Natural killer cell (primary cell): ENCODE results near the gene TLK1. TPM values are rescaled to one million over a fixed set of nuclear protein-coding genes. Genes with fewer than 3 reads are reported as not detected.

ENCODE experiments used
- ATAC-seq, 3 donors: fragments of 150-1000 bp in 2 of 3; fragments of 200-7000 bp in 1 of 3; cut with Tn5 transposase; 1 replicate in 1 of 3; 2 replicates in 2 of 3; pipeline ENCODE4 v1.10.0; 2021; ENCODE audit warnings: mild to moderate bottlenecking in 2 of 3, moderate library complexity in 2 of 3
- DNase-seq, 2 donors: peaks; one replicate each; pipeline versions ENCODE4 v3.0.0 to v3.0.0-alpha.2; 2013 to 2021; ENCODE audit warnings: mixed read lengths in 1 of 2
- H3K27ac ChIP-seq: one replicate; pipeline ENCODE4 v1.5.1; 2013; ENCODE audit warnings: mild to moderate bottlenecking, low read length
- H3K27me3 ChIP-seq: one replicate; pipeline ENCODE4 v1.6.1; 2013; ENCODE audit warnings: low read length; ENCODE audit not compliant: control insufficient read depth, insufficient read depth
- H3K36me3 ChIP-seq: one replicate; pipeline ENCODE4 v1.6.1; 2013; ENCODE audit warnings: low read length; ENCODE audit not compliant: control insufficient read depth, insufficient read depth
- H3K4me1 ChIP-seq: one replicate; pipeline ENCODE4 v1.6.1; 2013; ENCODE audit warnings: low read length; ENCODE audit not compliant: control insufficient read depth, insufficient read depth
- H3K4me3 ChIP-seq: one replicate; pipeline ENCODE4 v1.5.1; 2013; ENCODE audit warnings: low read length
- H3K9me3 ChIP-seq: one replicate; pipeline ENCODE4 v1.6.1; 2013; ENCODE audit warnings: low read length; ENCODE audit not compliant: control insufficient read depth, insufficient read depth
- H3K27ac Mint-ChIP-seq, 2 donors: one replicate each; pipeline ENCODE4 v1.8.0; 2022; ENCODE audit warnings: mild to moderate bottlenecking in 2 of 2, mixed read lengths in 2 of 2, moderate library complexity in 1 of 2
- H3K27me3 Mint-ChIP-seq, 2 donors: one replicate each; pipeline ENCODE4 v1.8.0; 2022; ENCODE audit warnings: low read depth in 2 of 2, mixed read lengths in 2 of 2
- H3K36me3 Mint-ChIP-seq: one replicate; pipeline ENCODE4 v1.8.0; 2022; ENCODE audit warnings: mixed read lengths
- H3K4me1 Mint-ChIP-seq, 2 donors: one replicate each; pipeline ENCODE4 v1.8.0; 2022; ENCODE audit warnings: mixed read lengths in 2 of 2
- H3K4me3 Mint-ChIP-seq: one replicate; pipeline ENCODE4 v1.8.0; 2022; ENCODE audit warnings: mild to moderate bottlenecking, moderate library complexity, mixed read lengths
- H3K9me3 Mint-ChIP-seq, 2 donors: one replicate each; pipeline ENCODE4 v1.8.0; 2022; ENCODE audit warnings: mixed read lengths in 2 of 2
- CTCF ChIP-seq: fragments of 200-600 bp; IDR thresholded peaks from one replicate; pipeline ENCODE4 v1.8.0; 2022; ENCODE audit warnings: antibody characterized with exemption
- WGBS: methylation state at CpG from one replicate; pipeline ENCODE4 v1.1.7; 2013; ENCODE audit warnings: missing lambda C conversion rate; ENCODE audit not compliant: insufficient coverage; 5-methylcytosine and 5-hydroxymethylcytosine counted together
- intact Hi-C: fragments of 100-400 bp; cut with micrococcal nuclease; formaldehyde crosslinking; loops from one replicate; pipeline ENCODE4 v1.14.2; 2022
- total RNA-seq, 4 donors: library from RNA; stranded (reverse); fragments of 120-200 nt in 1 of 4; gene quantifications; one replicate each; pipeline versions ENCODE4 v1.2.3 to v1.2.4, GENCODE V29; 2013 to 2022

TLK1 gene
- total RNA-seq, 3 donors from 2014 or later (not counting 1 experiment from before 2014, with no cell fraction given), result 90.9 to 101 (median 91.2) TPM

GRCh38 chr2:171200469-171200868 is 39.8 kb upstream of the TLK1 start:
- 95% methylated on average over 1 of the region's 1 CpG for WGBS
- H3K4me1 Mint-ChIP-seq, result no peaks in the 10 kb centered on the region
- no peaks in the 10 kb centered on the region for H3K27me3 Mint-ChIP-seq
- intact Hi-C loops, result no loop called here
- no peaks in the 10 kb centered on the region for H3K27me3 ChIP-seq
- no peak overlapping the region for H3K4me3 ChIP-seq
- DNase-seq (no peak), ATAC-seq (no peak)
- no peak overlapping the region for H3K27ac Mint-ChIP-seq
- TF ChIP-seq CTCF, result no peak
- H3K27ac ChIP-seq, result no peak overlapping the region
- no peak overlapping the region for H3K4me3 Mint-ChIP-seq
- H3K36me3 ChIP-seq, result no peaks in the 10 kb centered on the region
- no peaks in the 10 kb centered on the region for H3K9me3 Mint-ChIP-seq
- no peaks in the 10 kb centered on the region for H3K4me1 ChIP-seq
- no peaks in the 10 kb centered on the region for H3K9me3 ChIP-seq
- no peaks in the 10 kb centered on the region for H3K36me3 Mint-ChIP-seq

GRCh38 chr2:171191021-171191420 is 30.3 kb upstream of the TLK1 start:
- no peak for TF ChIP-seq CTCF
- DNase-seq (no peak), ATAC-seq (no peak)
- H3K27ac Mint-ChIP-seq, result no peak overlapping the region
- no peak overlapping the region for H3K4me3 Mint-ChIP-seq
- no peaks in the 10 kb centered on the region for H3K27me3 Mint-ChIP-seq
- no peaks in the 10 kb centered on the region for H3K36me3 ChIP-seq
- intact Hi-C loops, result no loop called here
- no peaks in the 10 kb centered on the region for H3K9me3 ChIP-seq
- no peak overlapping the region for H3K27ac ChIP-seq
- no peak overlapping the region for H3K4me3 ChIP-seq
- H3K27me3 ChIP-seq, result no peaks in the 10 kb centered on the region
- H3K36me3 Mint-ChIP-seq, result no peaks in the 10 kb centered on the region
- H3K9me3 Mint-ChIP-seq, result no peaks in the 10 kb centered on the region
- H3K4me1 ChIP-seq, result no peaks in the 10 kb centered on the region
- H3K4me1 Mint-ChIP-seq, result no peaks in the 10 kb centered on the region
- 97% methylated on average over 4 of the region's 4 CpGs for WGBS

GRCh38 chr2:171187819-171188218 is 27.1 kb upstream of the TLK1 start:
- no peaks in the 10 kb centered on the region for H3K9me3 ChIP-seq
- ATAC-seq (no peak), DNase-seq (no peak)
- H3K27me3 ChIP-seq, result no peaks in the 10 kb centered on the region
- Mint-ChIP-seq H3K4me3 (no peak overlapping the region), H3K27me3 (peaks cover 3 to 8% of the 10 kb centered on the region in 2 donors), H3K9me3 (no peaks in the 10 kb centered on the region), H3K27ac (no peak overlapping the region), H3K36me3 (no peaks in the 10 kb centered on the region), H3K4me1 (no peaks in the 10 kb centered on the region)
- no peak overlapping the region for H3K4me3 ChIP-seq
- H3K36me3 ChIP-seq, result no peaks in the 10 kb centered on the region
- TF ChIP-seq CTCF, result no peak
- H3K4me1 ChIP-seq, result no peaks in the 10 kb centered on the region
- intact Hi-C loops, result no loop called here
- H3K27ac ChIP-seq, result no peak overlapping the region

- Histone ChIP-seq H3K27me3 (no peaks in the 10 kb centered on the region), H3K9me3 (no peaks in the 10 kb centered on the region), H3K4me3 (no peak overlapping the region), H3K27ac (no peak overlapping the region), H3K36me3 (no peaks in the 10 kb centered on the region), H3K4me1 (no peaks in the 10 kb centered on the region)
- H3K4me1 Mint-ChIP-seq, result no peaks in the 10 kb centered on the region
- no peak overlapping the region for H3K27ac Mint-ChIP-seq
- no peaks in the 10 kb centered on the region for H3K9me3 Mint-ChIP-seq
- no peak for TF ChIP-seq CTCF
- 96% methylated on average over 2 of the region's 2 CpGs for WGBS
- H3K27me3 Mint-ChIP-seq, result peaks cover 6 to 8% of the 10 kb centered on the region in 2 donors
- DNase-seq, result no peak
- no peaks in the 10 kb centered on the region for H3K36me3 Mint-ChIP-seq
- ATAC-seq, result no peak
- H3K4me3 Mint-ChIP-seq, result no peak overlapping the region
- intact Hi-C loops, result no loop called here
Measured at GRCh38 chr2:171187177-171187576, 26.5 kb upstream of the TLK1 start.
